Measurements from ENCODE around the gene ATP1A4. TPM values are rescaled to one million over a fixed set of nuclear protein-coding genes. Genes with fewer than 3 reads are reported as not detected.

Gene ATP1A4
- total and polyA plus RNA-seq, 2 of the 8 experiments (the other 6 are each of a cell fraction or from before 2014, with no cell fraction given) = 0.48 to 0.61 TPM

- no peak for TF ChIP-seq CHD7 (IDR thresholded peaks at IDR 0.05; ENCODE audit: insufficient replicate concordance, low read length)
- TF ChIP-seq EP300 (IDR thresholded peaks at IDR 0.05; ENCODE audit: borderline replicate concordance in 1 of 2, low read depth in 2 of 2, low read length in 2 of 2) = no peak
- TF ChIP-seq SIRT6 (IDR thresholded peaks at IDR 0.05; ENCODE audit: low read length) = no peak
- no peak for TF ChIP-seq JUND (IDR thresholded peaks at IDR 0.05; ENCODE audit: low read length)
- no peak for TF ChIP-seq BACH1 (IDR thresholded peaks at IDR 0.05; ENCODE audit: low read length)
- TF ChIP-seq NANOG (IDR thresholded peaks at IDR 0.05; ENCODE audit: insufficient read depth, low read depth, low read length, poor library complexity, severe bottlenecking) = no peak
- no peak for TF ChIP-seq USF2 (IDR thresholded peaks at IDR 0.05; ENCODE audit: low read length)
- no peak for TF ChIP-seq CREB1 (IDR thresholded peaks at IDR 0.05)
Measured at GRCh38 chr1:160207771-160208556, 56.6 kb downstream of the ATP1A4 start (continued).
